Measurements from ENCODE around the gene HOXC6. TPM values are rescaled to one million over a fixed set of nuclear protein-coding genes. Genes with fewer than 3 reads are reported as not detected.

Gene HOXC6
- total and polyA plus RNA-seq, 9 of the 15 experiments (the other 6 are each of a cell fraction or from before 2014, with no cell fraction given), result 0.06 to 4.0 (median 1.4) TPM

- Histone ChIP-seq H3K27ac (ENCODE audit: extremely low read depth, low read depth, low read length) (no peak overlapping the region), H3K27me3 (ENCODE audit: control insufficient read depth in 2 of 2, insufficient read depth in 2 of 2, low read length in 2 of 2) (0 out of 5 replicates have a peak, but pooled peaks cover 2 to 4% of the 10 kb centered on the region in 2 experiments), H3K9me3 (replicated peaks; ENCODE audit: control insufficient read depth, insufficient read depth, low read depth, low read length) (no peaks in the 10 kb centered on the region), H3K4me2 (ENCODE audit: insufficient read depth, low read length) (no peak overlapping the region), H3K9ac (ENCODE audit: insufficient read depth in 1 of 2, low read depth in 2 of 2, low read length in 2 of 2) (no peak overlapping the region), H4K20me1 (replicated peaks; ENCODE audit: control insufficient read depth, insufficient read depth, low read length) (no peaks in the 10 kb centered on the region), H3K79me2 (ENCODE audit: control insufficient read depth, insufficient read depth, low read length) (no peaks in the 10 kb centered on the region), H3K4me1 (replicated peaks in 1 of 2; ENCODE audit: control insufficient read depth in 2 of 2, insufficient read depth in 2 of 2, low read length in 2 of 2) (peaks cover 0 to 28% of the 10 kb centered on the region in 2 experiments; a peak in 2 of 5 replicates), H3K4me3 (no peak overlapping the region), H3K36me3 (ENCODE audit: control insufficient read depth, insufficient read depth, low read length) (peaks cover 2% of the 10 kb centered on the region; the same call in 1 of the 3 replicates), H2AFZ (ENCODE audit: low read depth, low read length) (no peak overlapping the region), H3K9me1 (ENCODE audit: control insufficient read depth, insufficient read depth, low read length) (no peaks in the 10 kb centered on the region)
- no peak for ATAC-seq
- TF ChIP-seq ZNF184 (CRISPR knock-in tag; IDR thresholded peaks at IDR 0.05) (no peak), PCBP1 (IDR thresholded peaks at IDR 0.05; ENCODE audit: low read depth, low read length, poor library complexity, severe bottlenecking) (peak; percentile 37)
- intact Hi-C loops (cut with micrococcal nuclease) (loop anchor here (2.0 kb wide), 1 partner anchor 27 kb away; no protein-coding TSS in a partner anchor), in situ Hi-C loops (cut with MboI) (no loop called here)
- CTCF ChIA-PET (ENCODE audit: low intra/inter-chr PET ratio), result interaction anchor here (0.5 to 2.6 kb wide), 14 partner anchors 28 to 478 kb away, joined by 3 to 36 read pairs (median 5); no protein-coding TSS in a partner anchor
- POLR2A ChIA-PET, result interaction anchor here (0.7 kb wide), 1 partner anchor 16 kb away, joined by 6 read pairs; no protein-coding TSS in a partner anchor
- 67% methylated on average over 30 of the region's 61 CpGs for WGBS (ENCODE audit: insufficient coverage, low coverage, missing lambda C conversion rate)
- BruUV-seq (replicated peaks), result no TSS peak
- FAIRE-seq, result no peak
- no peak for DNase-seq (ENCODE audit: extremely low read depth in 1 of 4, low spot score in 3 of 4)
Observed at GRCh38 chr12:54033106-54033979, 5.1 kb downstream of the HOXC6 start.
